ENCODE results near the gene SPON2. TPM values are rescaled to one million over a fixed set of nuclear protein-coding genes. Genes with fewer than 3 reads are reported as not detected.

SPON2 gene
- total and polyA plus RNA-seq, 5 experiments from 2014 or later = 8.5 to 45.9 (median 16.5) TPM

Other genes with a start within 250 kb of the SPON2 start
- gene GAK, start 240.3 kb downstream of the SPON2 start, total RNA-seq = 100 to 1,000 TPM; 162 to 164 TPM
- gene GAK, start 240.3 kb downstream of the SPON2 start, polyA plus RNA-seq = 10 to 100 TPM; 45.0 to 71.0 (median 57.6) TPM
- 10 to 100 TPM; 65.6 to 72.9 TPM for gene TMEM175, start 240.1 kb downstream of the SPON2 start, total RNA-seq
- 10 to 100 TPM in 2 of 3 donors, 1 to 10 TPM in 1; 6.4 to 14.7 (median 11.5) TPM for gene TMEM175, start 240.1 kb downstream of the SPON2 start, polyA plus RNA-seq
- 10 to 100 TPM; 37.4 to 39.9 TPM for gene DGKQ, start 199.0 kb downstream of the SPON2 start, total RNA-seq
- gene DGKQ, start 199.0 kb downstream of the SPON2 start, polyA plus RNA-seq = 10 to 100 TPM in 2 of 3 donors, 1 to 10 TPM in 1; 2.2 to 17.3 (median 10.0) TPM
- 10 to 100 TPM; 74.8 to 79.1 TPM for gene IDUA, start 185.5 kb downstream of the SPON2 start, total RNA-seq
- 10 to 100 TPM in 1 of 3 donors, 1 to 10 TPM in 2; 6.5 to 15.4 (median 9.6) TPM for gene IDUA, start 185.5 kb downstream of the SPON2 start, polyA plus RNA-seq
- under 1 TPM; 0.39 to 0.44 TPM for gene SLC26A1, start 179.2 kb downstream of the SPON2 start, total RNA-seq
- gene SLC26A1, start 179.2 kb downstream of the SPON2 start, polyA plus RNA-seq = 1 to 10 TPM in 2 of 3 donors, under 1 TPM in 1; 0.72 to 1.3 (median 1.1) TPM
- 10 to 100 TPM; 17.1 to 18.4 TPM for gene FGFRL1, start 161.0 kb downstream of the SPON2 start, total RNA-seq
- gene FGFRL1, start 161.0 kb downstream of the SPON2 start, polyA plus RNA-seq = 1 to 10 TPM in 1 of 3 donors, under 1 TPM in 2; 0.65 to 1.2 (median 0.73) TPM
- 1 to 10 TPM; 7.7 to 8.5 TPM for gene RNF212, start 59.0 kb downstream of the SPON2 start, total RNA-seq
- 1 to 10 TPM; 3.1 to 4.4 (median 3.5) TPM for gene RNF212, start 59.0 kb downstream of the SPON2 start, polyA plus RNA-seq
- gene CTBP1, start 76.5 kb upstream of the SPON2 start, total RNA-seq = 100 to 1,000 TPM; 189 to 193 TPM
- gene CTBP1, start 76.5 kb upstream of the SPON2 start, polyA plus RNA-seq = 100 to 1,000 TPM in 1 of 3 donors, 10 to 100 TPM in 2; 51.0 to 104 (median 93.7) TPM
- 100 to 1,000 TPM; 107 to 112 TPM for gene MAEA, start 117.3 kb upstream of the SPON2 start, total RNA-seq
- gene MAEA, start 117.3 kb upstream of the SPON2 start, polyA plus RNA-seq = 10 to 100 TPM; 56.7 to 75.1 (median 59.2) TPM
- 10 to 100 TPM; 39.4 to 39.5 TPM for gene UVSSA, start 174.6 kb upstream of the SPON2 start, total RNA-seq
- gene UVSSA, start 174.6 kb upstream of the SPON2 start, polyA plus RNA-seq = 1 to 10 TPM; 1.9 to 6.2 (median 2.4) TPM
- not detected for gene NKX1-1, start 233.9 kb upstream of the SPON2 start, total RNA-seq
- gene NKX1-1, start 233.9 kb upstream of the SPON2 start, polyA plus RNA-seq = not detected

Data from naive thymus-derived CD8-positive, alpha-beta T cell (primary cell).